ENCODE data around the gene RNF2. TPM values are rescaled to one million over a fixed set of nuclear protein-coding genes. Genes with fewer than 3 reads are reported as not detected.

The RNF2 gene
- total and polyA plus RNA-seq, 2 donors (not counting 3 experiments of a cell fraction or from before 2014, with no cell fraction given), result 13.6 to 30.6 TPM

- intact Hi-C loops (cut with micrococcal nuclease) (no loop called here), dilution Hi-C loops (cut with MboI; ENCODE audit: extremely low pct_ligation_motif_present, low sequenced_read_pairs) (no loop called here)
- Histone ChIP-seq H3K27ac (ENCODE audit: insufficient read depth, low read depth, low read length) (no peak overlapping the region), H3K9me1 (replicated peaks; ENCODE audit: control insufficient read depth, extremely low read depth, insufficient read depth, low read length) (no peaks in the 10 kb centered on the region), H3K9ac (replicated peaks; ENCODE audit: extremely low read depth, insufficient read depth, low read length) (no peak overlapping the region), H3K27me3 (ENCODE audit: control insufficient read depth in 2 of 2, insufficient read depth in 2 of 2, low read length in 2 of 2) (no peaks in the 10 kb centered on the region), H2AFZ (ENCODE audit: low read depth, low read length) (no peak overlapping the region), H3K4me1 (ENCODE audit: control insufficient read depth, extremely low read depth, insufficient read depth, low read length) (no peaks in the 10 kb centered on the region), H3K4me3 (replicated peaks in 1 of 3; ENCODE audit: insufficient read depth in 1 of 3, low read depth in 1 of 3, low read length in 3 of 3) (no peak overlapping the region), H3K79me2 (ENCODE audit: control insufficient read depth, insufficient read depth, low read length) (peaks cover 53% of the 10 kb centered on the region), H4K20me1 (replicated peaks; ENCODE audit: control insufficient read depth, extremely low read depth, insufficient read depth, low read length) (peaks cover 7% of the 10 kb centered on the region), H3K36me3 (ENCODE audit: control insufficient read depth in 2 of 2, extremely low read depth in 1 of 2, insufficient read depth in 2 of 2, low read length in 2 of 2) (no peaks in the 10 kb centered on the region), H3K9me3 (replicated peaks; ENCODE audit: control insufficient read depth, insufficient read depth, low read length) (no peaks in the 10 kb centered on the region), H3K4me2 (ENCODE audit: insufficient read depth, low read length) (no peak overlapping the region)
- BruUV-seq (replicated peaks), result no TSS peak
- FAIRE-seq (no peak), DNase-seq (ENCODE audit: low read depth, low spot score) (no peak)
- CTCF ChIA-PET, result no interaction called here
- TF ChIP-seq MAX (IDR thresholded peaks at IDR 0.05; ENCODE audit: insufficient read depth, insufficient read length), result no peak
- no peak for TF ChIP-seq GATA2 (IDR thresholded peaks at IDR 0.05; ENCODE audit: insufficient read depth, insufficient read length, low read depth, low read length)
- no peak for TF ChIP-seq EZH2 (IDR thresholded peaks at IDR 0.05; ENCODE audit: borderline replicate concordance, low read depth, low read length, severe bottlenecking)
- TF ChIP-seq POLR2AphosphoS5 (IDR thresholded peaks at IDR 0.05; ENCODE audit: insufficient read depth, low read depth, low read length), result no peak
- no peak for TF ChIP-seq JUN (IDR thresholded peaks at IDR 0.05; ENCODE audit: borderline replicate concordance, insufficient read depth, insufficient read length, low read depth)
- POLR2A ChIA-PET, result no interaction called here
These were observed 28.4 kb downstream of the RNF2 start for GRCh38 chr1:185073725-185074124.

- Histone ChIP-seq H3K9ac (replicated peaks; ENCODE audit: extremely low read depth, insufficient read depth, low read length) (no peak overlapping the region), H2AFZ (ENCODE audit: low read depth, low read length) (no peak overlapping the region), H3K9me1 (replicated peaks; ENCODE audit: control insufficient read depth, extremely low read depth, insufficient read depth, low read length) (no peaks in the 10 kb centered on the region), H3K4me2 (ENCODE audit: insufficient read depth, low read length) (no peak overlapping the region), H3K79me2 (ENCODE audit: control insufficient read depth, insufficient read depth, low read length) (peaks cover 56% of the 10 kb centered on the region), H3K4me1 (ENCODE audit: control insufficient read depth, extremely low read depth, insufficient read depth, low read length) (no peaks in the 10 kb centered on the region), H3K36me3 (ENCODE audit: control insufficient read depth in 2 of 2, extremely low read depth in 1 of 2, insufficient read depth in 2 of 2, low read length in 2 of 2) (no peaks in the 10 kb centered on the region), H3K9me3 (replicated peaks; ENCODE audit: control insufficient read depth, insufficient read depth, low read length) (no peaks in the 10 kb centered on the region), H3K27ac (ENCODE audit: insufficient read depth, low read depth, low read length) (no peak overlapping the region), H3K4me3 (replicated peaks in 1 of 3; ENCODE audit: insufficient read depth in 1 of 3, low read depth in 1 of 3, low read length in 3 of 3) (no peak overlapping the region), H3K27me3 (ENCODE audit: control insufficient read depth in 2 of 2, insufficient read depth in 2 of 2, low read length in 2 of 2) (no peaks in the 10 kb centered on the region), H4K20me1 (replicated peaks; ENCODE audit: control insufficient read depth, extremely low read depth, insufficient read depth, low read length) (peaks cover 9% of the 10 kb centered on the region)
- dilution Hi-C loops (cut with MboI; ENCODE audit: extremely low pct_ligation_motif_present, low sequenced_read_pairs) (no loop called here), intact Hi-C loops (cut with micrococcal nuclease) (no loop called here)
- TF ChIP-seq GATA2 (IDR thresholded peaks at IDR 0.05; ENCODE audit: insufficient read depth, insufficient read length, low read depth, low read length), result no peak
- no peak for TF ChIP-seq EZH2 (IDR thresholded peaks at IDR 0.05; ENCODE audit: borderline replicate concordance, low read depth, low read length, severe bottlenecking)
- TF ChIP-seq POLR2A (IDR thresholded peaks at IDR 0.05; ENCODE audit: low read depth, low read length), result no peak
- TF ChIP-seq MAX (IDR thresholded peaks at IDR 0.05; ENCODE audit: insufficient read depth, insufficient read length), result no peak
- TF ChIP-seq MYC (IDR thresholded peaks at IDR 0.05; ENCODE audit: low read depth, low read length), result no peak
- TF ChIP-seq CTCF (IDR thresholded peaks at IDR 0.05; ENCODE audit: extremely low read depth in 1 of 2, insufficient read depth in 1 of 2, low read depth in 1 of 2, low read length in 2 of 2), result no peak
- no peak for TF ChIP-seq POLR2AphosphoS5 (IDR thresholded peaks at IDR 0.05; ENCODE audit: insufficient read depth, low read depth, low read length)
- BruUV-seq (replicated peaks), result no TSS peak
- DNase-seq (ENCODE audit: low read depth, low spot score), result no peak
- ChIA-PET CTCF (no interaction called here), POLR2A (no interaction called here)
- FAIRE-seq, result no peak
These were observed 28.9 kb downstream of the RNF2 start for GRCh38 chr1:185074307-185074706.
